ENCODE data around the gene MNAT1. TPM values are rescaled to one million over a fixed set of nuclear protein-coding genes. Genes with fewer than 3 reads are reported as not detected.

MNAT1 gene
- total and polyA plus RNA-seq, 8 donors, result 21.6 to 39.0 (median 34.8) TPM

DNA sequence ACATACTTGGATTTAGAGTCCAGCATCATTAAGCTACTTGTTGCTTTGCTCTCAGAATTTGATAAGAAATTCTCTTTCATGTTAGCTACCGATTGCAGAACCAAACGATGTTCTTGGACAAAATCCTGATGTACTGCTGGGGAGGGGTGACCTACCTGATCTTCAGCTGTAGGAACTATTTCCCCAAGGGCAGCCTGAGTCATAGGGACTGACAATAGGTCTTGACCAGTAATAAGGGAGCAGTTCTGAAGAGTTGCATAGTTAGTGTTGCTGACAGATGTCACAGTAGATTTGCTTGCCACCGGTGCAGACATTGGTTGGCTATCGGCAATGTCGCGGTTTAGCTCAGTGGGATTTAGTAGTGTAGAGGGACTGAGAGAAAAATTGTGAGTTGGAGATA is 21.0 kb upstream of the MNAT1 start:
- no peak for ATAC-seq
- no peaks in the 10 kb centered on the region for H3K36me3 ChIP-seq
- no peaks in the 10 kb centered on the region for H3K9me3 ChIP-seq
- intact Hi-C loops (cut with DNase I), result no loop called here
- H3K27me3 ChIP-seq, result peaks cover 0 to 36% of the 10 kb centered on the region in 2 donors
- DNase-seq, result no peak
- no peak overlapping the region for H3K4me3 ChIP-seq
- H3K27ac ChIP-seq, result no peak overlapping the region
- TF ChIP-seq, protein P1, sequence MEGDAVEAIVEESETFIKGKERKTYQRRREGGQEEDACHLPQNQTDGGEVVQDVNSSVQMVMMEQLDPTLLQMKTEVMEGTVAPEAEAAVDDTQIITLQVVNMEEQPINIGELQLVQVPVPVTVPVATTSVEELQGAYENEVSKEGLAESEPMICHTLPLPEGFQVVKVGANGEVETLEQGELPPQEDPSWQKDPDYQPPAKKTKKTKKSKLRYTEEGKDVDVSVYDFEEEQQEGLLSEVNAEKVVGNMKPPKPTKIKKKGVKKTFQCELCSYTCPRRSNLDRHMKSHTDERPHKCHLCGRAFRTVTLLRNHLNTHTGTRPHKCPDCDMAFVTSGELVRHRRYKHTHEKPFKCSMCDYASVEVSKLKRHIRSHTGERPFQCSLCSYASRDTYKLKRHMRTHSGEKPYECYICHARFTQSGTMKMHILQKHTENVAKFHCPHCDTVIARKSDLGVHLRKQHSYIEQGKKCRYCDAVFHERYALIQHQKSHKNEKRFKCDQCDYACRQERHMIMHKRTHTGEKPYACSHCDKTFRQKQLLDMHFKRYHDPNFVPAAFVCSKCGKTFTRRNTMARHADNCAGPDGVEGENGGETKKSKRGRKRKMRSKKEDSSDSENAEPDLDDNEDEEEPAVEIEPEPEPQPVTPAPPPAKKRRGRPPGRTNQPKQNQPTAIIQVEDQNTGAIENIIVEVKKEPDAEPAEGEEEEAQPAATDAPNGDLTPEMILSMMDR (IDR thresholded peaks at IDR 0.05), result no peak
- no peaks in the 10 kb centered on the region for H3K4me1 ChIP-seq

DNA sequence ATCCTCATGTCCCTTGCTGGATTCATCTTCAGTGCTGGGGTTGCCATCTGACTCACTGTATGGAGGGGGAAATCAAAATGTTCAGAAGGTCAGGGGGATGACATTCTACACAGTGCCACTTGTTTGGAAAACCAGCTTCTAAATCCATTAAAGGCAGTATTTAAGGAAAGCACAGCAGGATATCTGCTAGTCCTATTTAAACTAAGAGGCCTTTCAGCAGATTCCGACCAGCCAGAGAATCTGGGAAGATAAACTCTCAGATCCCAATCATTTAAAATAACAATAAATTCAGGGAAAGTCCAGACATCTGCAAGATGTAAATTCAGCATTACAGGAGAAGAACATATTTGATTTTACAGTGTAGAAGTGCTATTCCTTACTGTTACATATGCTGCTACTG is 14.2 kb upstream of the MNAT1 start:
- Histone ChIP-seq H3K4me1 (peaks cover 0 to 32% of the 10 kb centered on the region in 2 donors), H3K4me3 (no peak overlapping the region), H3K27ac (no peak overlapping the region), H3K9me3 (no peaks in the 10 kb centered on the region), H3K36me3 (no peaks in the 10 kb centered on the region), H3K27me3 (peaks cover 0 to 96% of the 10 kb centered on the region in 2 donors)
- DNase-seq (no peak), ATAC-seq (no peak)
- intact Hi-C loops (cut with DNase I), result no loop called here
- TF ChIP-seq, protein P1 (IDR thresholded peaks at IDR 0.05), result no peak

DNA sequence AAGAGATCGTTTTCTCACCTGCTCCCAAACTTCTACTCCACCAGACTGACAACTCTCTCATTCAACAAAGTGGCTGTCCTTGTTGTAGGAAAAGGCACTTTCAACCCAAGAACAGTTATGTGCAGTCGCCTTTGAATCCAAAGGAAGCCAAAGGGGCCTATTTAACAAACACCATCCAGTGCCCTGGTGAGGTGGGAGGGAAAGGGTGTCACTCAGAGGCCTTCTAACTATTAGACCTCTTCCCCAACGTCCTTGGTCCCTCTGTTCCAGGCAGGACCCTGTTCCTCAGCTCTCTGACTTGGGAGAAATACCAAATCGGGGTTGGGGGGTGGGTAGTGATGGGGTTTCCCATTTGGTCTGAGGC is 13.6 kb upstream of the MNAT1 start:
- no peak for DNase-seq
- H3K27me3 ChIP-seq, result peaks cover 0 to 98% of the 10 kb centered on the region in 2 donors
- intact Hi-C loops (cut with DNase I), result no loop called here
- no peak for ATAC-seq
- TF ChIP-seq, protein P1 (IDR thresholded peaks at IDR 0.05), result no peak
- no peaks in the 10 kb centered on the region for H3K9me3 ChIP-seq
- H3K4me1 ChIP-seq, result peaks cover 0 to 32% of the 10 kb centered on the region in 2 donors
- no peak overlapping the region for H3K4me3 ChIP-seq
- no peaks in the 10 kb centered on the region for H3K36me3 ChIP-seq
- H3K27ac ChIP-seq, result no peak overlapping the region

DNA sequence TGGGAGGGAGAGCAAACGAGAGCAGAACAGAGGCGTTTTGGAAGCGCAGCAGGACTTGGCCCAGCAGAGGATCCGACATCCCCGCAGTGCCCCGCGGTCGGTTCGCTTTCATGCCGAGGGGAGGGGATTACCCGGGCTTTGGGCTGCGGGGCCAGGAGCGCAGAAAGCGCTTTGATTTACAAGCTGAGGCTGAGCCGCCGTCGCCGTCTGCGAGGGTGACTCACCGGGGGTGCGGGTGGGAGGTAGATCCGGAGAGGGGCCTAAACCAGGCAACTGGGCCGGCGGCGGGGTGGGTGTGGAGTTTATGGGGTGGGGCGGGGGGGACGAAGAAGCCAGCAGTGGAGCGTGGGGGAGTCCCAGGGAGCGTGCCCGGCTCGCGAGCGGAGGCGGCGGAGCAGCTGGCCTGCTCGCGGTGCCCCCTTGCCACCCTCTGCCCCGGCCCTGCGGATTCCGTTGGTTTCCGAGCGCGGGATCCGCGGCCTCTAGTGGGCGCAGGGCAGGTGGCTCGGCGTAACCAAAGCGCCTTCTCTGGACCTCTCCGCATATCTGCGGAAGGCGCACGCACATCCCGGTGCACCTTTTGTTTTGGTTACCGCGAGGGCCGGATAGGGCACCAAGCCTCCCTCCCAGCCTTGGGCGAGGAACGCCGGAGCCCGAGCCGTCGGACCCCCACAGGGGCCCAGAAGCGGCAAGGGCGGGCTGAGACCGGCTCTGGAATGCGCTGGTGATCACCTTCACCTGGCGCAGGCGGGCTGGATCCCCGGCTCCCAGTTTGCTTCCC is 13.0 kb upstream of the MNAT1 start:
- TF ChIP-seq, protein P1 (IDR thresholded peaks at IDR 0.05), result no peak
- intact Hi-C loops (cut with DNase I), result no loop called here

DNA sequence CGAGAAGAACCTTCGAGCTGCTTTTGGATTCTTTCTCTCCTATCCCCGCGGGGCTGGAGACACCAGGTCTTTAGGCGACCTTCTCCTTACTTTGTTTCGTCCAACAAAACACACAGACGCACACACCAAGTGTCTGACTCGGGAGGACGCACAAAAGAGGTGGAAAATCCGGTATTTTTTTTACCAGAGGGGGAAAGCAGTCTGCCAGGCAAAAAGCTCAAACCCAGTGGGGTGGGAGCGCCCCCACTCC is 12.5 kb upstream of the MNAT1 start:
- Histone ChIP-seq H3K9me3 (no peaks in the 10 kb centered on the region), H3K36me3 (no peaks in the 10 kb centered on the region), H3K27me3 (peaks cover 0 to 100% of the 10 kb centered on the region in 2 donors), H3K4me3 (peak overlapping the region; percentile 55 to 66), H3K27ac (no peak overlapping the region), H3K4me1 (peaks cover 0 to 32% of the 10 kb centered on the region in 2 donors)
- DNase-seq (no peak), ATAC-seq (no peak)
- intact Hi-C loops (cut with DNase I), result no loop called here
- TF ChIP-seq, protein P1 (IDR thresholded peaks at IDR 0.05), result no peak

More for the DNA sequence above, 13.0 kb upstream of the MNAT1 start:
- peak in 3 of 4 donors; percentile 39 to 82 (median 45) for DNase-seq
- H3K4me1 ChIP-seq, result peaks cover 0 to 32% of the 10 kb centered on the region in 2 donors
- no peaks in the 10 kb centered on the region for H3K36me3 ChIP-seq
- H3K27ac ChIP-seq, result no peak overlapping the region
- H3K4me3 ChIP-seq, result peak overlapping the region; percentile 55 to 66
- peaks cover 0 to 98% of the 10 kb centered on the region in 2 donors for H3K27me3 ChIP-seq
- no peaks in the 10 kb centered on the region for H3K9me3 ChIP-seq
- ATAC-seq, result peak; percentile 65
